Fibroblast of lung (primary cell): ENCODE measurements around the gene PSMC5. TPM values are rescaled to one million over a fixed set of nuclear protein-coding genes. Genes with fewer than 3 reads are reported as not detected.

Source experiments
- DNase-seq, 2 donors: peaks; one replicate each; pipeline versions ENCODE4 v3.0.0 to v3.0.0-alpha.2; 2010; ENCODE audit warnings: low read depth in 2 of 2
- H2AFZ ChIP-seq: 2 replicates; pipeline ENCODE4 v1.5.1; 2012; ENCODE audit warnings: low read length, control low read depth, inconsistent platforms
- H3K27ac ChIP-seq: 2 replicates; pipeline ENCODE4 v1.5.1; 2011; ENCODE audit warnings: low read length, control low read depth; ENCODE audit not compliant: insufficient read depth
- H3K27me3 ChIP-seq: 2 replicates; pipeline ENCODE4 v1.5.1; 2011; ENCODE audit warnings: mild to moderate bottlenecking, low read length; ENCODE audit not compliant: control insufficient read depth, insufficient read depth
- H3K36me3 ChIP-seq: 2 replicates; pipeline ENCODE4 v1.5.1; 2011; ENCODE audit warnings: low read length; ENCODE audit not compliant: control insufficient read depth, insufficient read depth
- H3K4me1 ChIP-seq: 2 replicates; pipeline ENCODE4 v1.5.1; 2011; ENCODE audit warnings: low read length; ENCODE audit not compliant: control insufficient read depth, insufficient read depth; ENCODE audit errors: extremely low read depth
- H3K4me2 ChIP-seq: 2 replicates; pipeline ENCODE4 v1.5.1; 2011; ENCODE audit warnings: low read length, control low read depth; ENCODE audit not compliant: insufficient read depth; ENCODE audit errors: extremely low read depth
- H3K4me3 ChIP-seq, 4 experiments: fragments of 200-600 bp in 1 of 4; sonication (generic) in 1 of 4; replicated peaks in 1 of 4; 2 replicates each; pipeline ENCODE4 v1.5.1; 2011 to 2016; ENCODE audit warnings: low read length in 4 of 4, low read depth in 3 of 4, mild to moderate bottlenecking in 3 of 4, control low read depth in 2 of 4, inconsistent platforms in 1 of 4, mixed read lengths in 1 of 4; ENCODE audit not compliant: insufficient read depth in 1 of 4; ENCODE audit errors: control extremely low read depth in 1 of 4
- H3K79me2 ChIP-seq: 2 replicates; pipeline ENCODE4 v1.5.1; 2012; ENCODE audit warnings: mild to moderate bottlenecking, low read length, inconsistent platforms; ENCODE audit not compliant: control insufficient read depth, insufficient read depth
- H3K9ac ChIP-seq: 2 replicates; pipeline ENCODE4 v1.5.1; 2011; ENCODE audit warnings: mild to moderate bottlenecking, low read length, control low read depth; ENCODE audit not compliant: insufficient read depth
- H3K9me3 ChIP-seq: 2 replicates; pipeline ENCODE4 v1.5.1; 2012; ENCODE audit warnings: low read depth, low read length; ENCODE audit not compliant: control insufficient read depth, insufficient read depth
- H4K20me1 ChIP-seq: 2 replicates; pipeline ENCODE4 v1.5.1; 2011; ENCODE audit warnings: low read length; ENCODE audit not compliant: control insufficient read depth, insufficient read depth; ENCODE audit errors: extremely low read depth
- EZH2 ChIP-seq: IDR thresholded peaks from 2 replicates; pipeline ENCODE4 v1.5.1; 2012; ENCODE audit warnings: low read length, control low read depth, mild to moderate bottlenecking; ENCODE audit errors: missing control alignments
- polyA plus RNA-seq, 2 donors: library from polyadenylated mRNA; depleted of rRNA in 1 of 2; stranded (reverse) in 1 of 2; unstranded in 1 of 2; fragments of >200 nt; gene quantifications; 2 replicates each; pipeline ENCODE4 v1.2.1, GENCODE V29; 2011 to 2012; ENCODE audit warnings: missing spikeins in 1 of 2
- total RNA-seq: library from RNA; depleted of rRNA; stranded (reverse); fragments of >200 nt; gene quantifications from 2 replicates; pipeline ENCODE4 v1.2.1, GENCODE V29; 2014
- TF ChIP-seq, protein P1 (sequence below), 2 donors: IDR thresholded peaks in 1 of 2; conservative IDR thresholded peaks in 1 of 2; 1 replicate in 1 of 2; 2 replicates in 1 of 2; pipeline ENCODE4 v1.5.1; 2011 to 2012; ENCODE audit warnings: low read length in 2 of 2, control low read depth in 1 of 2, inconsistent platforms in 1 of 2, low read depth in 1 of 2, mild to moderate bottlenecking in 1 of 2

PSMC5 gene
- total and polyA plus RNA-seq, 2 donors (not counting 1 experiment from before 2014, with no cell fraction given), result 66.9 to 216 TPM

DNA sequence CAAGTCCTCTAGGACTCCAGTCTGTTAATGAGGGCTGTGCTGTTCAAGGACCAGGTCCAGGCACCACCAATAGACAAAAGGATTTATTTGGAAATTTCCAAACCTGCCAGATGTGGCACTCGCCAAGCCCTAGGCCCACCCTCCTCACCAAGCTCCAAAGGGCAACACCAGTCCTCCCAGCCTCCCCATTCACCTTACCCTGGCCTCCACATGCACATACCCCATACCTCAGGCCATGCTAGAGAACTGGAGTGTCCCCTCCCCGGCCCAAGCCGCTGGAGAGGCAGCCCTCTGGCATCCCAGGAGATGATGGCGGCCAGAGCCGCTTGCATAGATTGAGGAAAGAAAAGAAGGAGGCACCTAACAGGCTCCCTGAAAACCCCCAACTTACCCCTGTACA is 4.8 kb downstream of the PSMC5 start:
- Histone ChIP-seq H3K4me1 (peaks cover 2% of the 10 kb centered on the region), H3K4me2 (no peak overlapping the region)
- DNase-seq, result no peak

DNA sequence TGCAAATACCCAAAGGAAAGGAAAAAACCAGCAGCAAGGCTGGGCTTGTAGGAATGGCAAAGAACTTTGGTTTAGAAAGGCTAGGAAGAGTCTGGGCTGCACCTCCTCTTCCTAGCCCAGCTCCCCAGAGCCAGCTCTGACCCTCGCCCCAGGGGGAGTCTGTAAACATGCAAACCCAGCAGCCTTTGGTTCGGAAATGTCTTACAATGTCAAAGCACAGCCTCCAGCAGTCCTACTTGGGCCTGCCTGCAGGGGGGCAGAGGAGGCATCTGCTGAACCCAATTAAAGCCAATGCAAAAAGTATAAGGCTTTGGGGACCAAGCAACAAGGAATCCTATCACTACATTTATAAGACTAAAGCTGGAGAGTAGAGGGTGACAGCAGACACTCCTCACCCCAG is 5.2 kb downstream of the PSMC5 start:
- Histone ChIP-seq H3K9me3 (no peaks in the 10 kb centered on the region), H3K4me1 (peaks cover 2% of the 10 kb centered on the region), H4K20me1 (no peaks in the 10 kb centered on the region), H3K4me2 (no peak overlapping the region), H3K4me3 (no peak overlapping the region), H3K36me3 (peaks cover 40% of the 10 kb centered on the region), H3K27ac (no peak overlapping the region), H3K79me2 (peaks cover 35% of the 10 kb centered on the region), H3K9ac (no peak overlapping the region), H2AFZ (no peak overlapping the region), H3K27me3 (no peaks in the 10 kb centered on the region)
- DNase-seq, result no peak
- TF ChIP-seq, protein P1, sequence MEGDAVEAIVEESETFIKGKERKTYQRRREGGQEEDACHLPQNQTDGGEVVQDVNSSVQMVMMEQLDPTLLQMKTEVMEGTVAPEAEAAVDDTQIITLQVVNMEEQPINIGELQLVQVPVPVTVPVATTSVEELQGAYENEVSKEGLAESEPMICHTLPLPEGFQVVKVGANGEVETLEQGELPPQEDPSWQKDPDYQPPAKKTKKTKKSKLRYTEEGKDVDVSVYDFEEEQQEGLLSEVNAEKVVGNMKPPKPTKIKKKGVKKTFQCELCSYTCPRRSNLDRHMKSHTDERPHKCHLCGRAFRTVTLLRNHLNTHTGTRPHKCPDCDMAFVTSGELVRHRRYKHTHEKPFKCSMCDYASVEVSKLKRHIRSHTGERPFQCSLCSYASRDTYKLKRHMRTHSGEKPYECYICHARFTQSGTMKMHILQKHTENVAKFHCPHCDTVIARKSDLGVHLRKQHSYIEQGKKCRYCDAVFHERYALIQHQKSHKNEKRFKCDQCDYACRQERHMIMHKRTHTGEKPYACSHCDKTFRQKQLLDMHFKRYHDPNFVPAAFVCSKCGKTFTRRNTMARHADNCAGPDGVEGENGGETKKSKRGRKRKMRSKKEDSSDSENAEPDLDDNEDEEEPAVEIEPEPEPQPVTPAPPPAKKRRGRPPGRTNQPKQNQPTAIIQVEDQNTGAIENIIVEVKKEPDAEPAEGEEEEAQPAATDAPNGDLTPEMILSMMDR (conservative IDR thresholded peaks at IDR 0.05 in 1 of 2, IDR thresholded peaks at IDR 0.05 in 1 of 2; ENCODE audit: low read depth in 1 of 2, low read length in 2 of 2), result no peak
- TF ChIP-seq EZH2, result no peak

More for the DNA sequence above, 4.8 kb downstream of the PSMC5 start:
- H3K9ac ChIP-seq, result no peak overlapping the region
- peaks cover 40% of the 10 kb centered on the region for H3K36me3 ChIP-seq
- H3K79me2 ChIP-seq, result peaks cover 31% of the 10 kb centered on the region
- no peaks in the 10 kb centered on the region for H4K20me1 ChIP-seq
- no peak overlapping the region for H3K27ac ChIP-seq
- no peak overlapping the region for H3K4me3 ChIP-seq
- H2AFZ ChIP-seq, result no peak overlapping the region
- H3K27me3 ChIP-seq, result no peaks in the 10 kb centered on the region
- TF ChIP-seq, protein P1 (conservative IDR thresholded peaks at IDR 0.05 in 1 of 2, IDR thresholded peaks at IDR 0.05 in 1 of 2; ENCODE audit: low read depth in 1 of 2, low read length in 2 of 2), result no peak
- TF ChIP-seq EZH2, result no peak
- H3K9me3 ChIP-seq, result no peaks in the 10 kb centered on the region

- Histone ChIP-seq H3K79me2 (peaks cover 36% of the 10 kb centered on the region), H2AFZ (no peak overlapping the region), H3K9me3 (no peaks in the 10 kb centered on the region), H3K4me3 (no peak overlapping the region), H3K4me2 (no peak overlapping the region), H3K27me3 (no peaks in the 10 kb centered on the region), H3K36me3 (peaks cover 40% of the 10 kb centered on the region), H3K27ac (no peak overlapping the region), H3K9ac (no peak overlapping the region), H4K20me1 (no peaks in the 10 kb centered on the region), H3K4me1 (peaks cover 4% of the 10 kb centered on the region)
- TF ChIP-seq EZH2, result no peak
- TF ChIP-seq, protein P1 (conservative IDR thresholded peaks at IDR 0.05 in 1 of 2, IDR thresholded peaks at IDR 0.05 in 1 of 2; ENCODE audit: low read depth in 1 of 2, low read length in 2 of 2), result no peak
- no peak for DNase-seq
These were observed 6.0 kb downstream of the PSMC5 start for GRCh38 chr17:63833026-63833740.
